HK-2 (cell line): ENCODE data around the gene LGALS12.

Source experiments
- DNase-seq: peaks from one replicate; pipeline ENCODE4 v3.0.0-alpha.2; 2018; ENCODE audit not compliant: unreplicated experiment

The LGALS12 gene

DNA sequence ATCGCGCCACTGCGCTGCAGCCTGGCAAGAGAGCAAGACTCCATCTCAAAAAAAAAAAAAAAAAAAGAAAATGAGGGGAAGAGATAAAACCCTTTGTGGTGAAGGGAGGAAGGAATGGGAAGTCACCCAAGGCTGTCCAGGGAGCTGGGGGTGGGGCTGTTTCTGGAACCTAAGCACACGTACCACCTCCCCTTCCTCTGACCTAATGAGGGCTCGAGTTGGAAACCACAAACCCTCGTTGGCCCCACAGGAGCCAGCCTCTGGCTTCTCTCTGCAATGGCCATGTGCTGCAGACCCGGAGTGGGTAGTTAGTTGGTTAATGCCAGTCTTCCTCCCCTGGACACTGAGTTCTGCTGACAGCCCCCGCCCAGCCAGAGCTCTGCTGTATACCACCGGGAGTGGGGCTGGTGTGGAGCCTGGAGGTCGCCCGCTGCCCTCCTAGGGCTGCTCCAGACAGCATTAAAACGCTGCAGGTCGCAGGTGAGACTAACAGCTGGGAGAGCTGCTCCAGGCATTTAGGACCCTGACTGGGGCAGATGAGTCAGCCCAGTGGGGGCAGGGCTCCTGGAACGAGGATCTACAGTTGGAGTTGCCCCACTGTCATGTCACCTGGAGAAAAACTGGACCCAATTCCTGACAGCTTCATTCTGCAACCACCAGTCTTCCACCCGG, at the start of gene LGALS12:
Gene LGALS12, plus strand, starts transcription at position 228 of the 672 bp plus-strand sequence. Its CDS starts 375 bp downstream, at position 603.
- DNase-seq = peak; percentile 4

DNA sequence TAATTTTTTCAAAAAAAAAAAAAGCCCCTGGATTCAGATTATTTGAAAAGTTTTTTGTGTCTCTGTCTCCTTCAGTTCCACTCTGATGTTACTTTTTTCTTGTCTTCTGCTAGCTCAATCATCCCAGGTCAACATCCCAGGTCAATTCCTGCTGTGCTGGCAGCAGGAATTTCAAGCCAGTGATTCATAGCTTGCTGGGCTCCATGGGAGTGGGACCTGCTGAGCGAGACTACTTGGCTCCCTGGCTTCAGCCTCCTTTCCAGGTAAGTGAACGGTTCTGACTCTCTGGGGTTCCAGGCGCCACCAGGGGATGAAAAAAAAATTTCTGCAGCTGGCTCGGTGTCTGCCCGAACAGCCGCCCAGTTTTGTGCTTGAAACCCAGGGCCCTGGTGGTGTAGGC, 46.3 kb upstream of the LGALS12 start:
- no peak for DNase-seq

DNA sequence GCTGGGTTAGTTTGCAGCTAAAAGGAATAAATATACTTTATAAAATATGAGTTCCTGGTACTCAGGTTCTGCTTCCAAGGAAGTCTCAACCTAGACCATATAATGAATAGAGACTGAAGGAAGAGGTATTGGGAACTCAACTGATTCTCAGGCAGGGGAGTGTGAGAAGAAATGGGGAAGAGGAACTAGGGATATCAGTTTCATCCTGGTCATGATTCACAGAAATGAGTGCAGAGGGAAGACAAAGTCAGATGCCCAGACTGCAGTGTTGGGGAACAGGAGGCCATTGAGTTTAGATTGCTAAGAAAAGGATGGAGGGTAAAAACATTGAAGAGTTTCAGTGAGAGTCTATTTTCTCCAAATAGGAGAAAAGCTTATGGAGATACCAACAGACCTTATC, 43.7 kb upstream of the LGALS12 start:
- DNase-seq = no peak

- no peak for DNase-seq
Measured at GRCh38 chr11:63470311-63470710, 35.6 kb upstream of the LGALS12 start.

DNA sequence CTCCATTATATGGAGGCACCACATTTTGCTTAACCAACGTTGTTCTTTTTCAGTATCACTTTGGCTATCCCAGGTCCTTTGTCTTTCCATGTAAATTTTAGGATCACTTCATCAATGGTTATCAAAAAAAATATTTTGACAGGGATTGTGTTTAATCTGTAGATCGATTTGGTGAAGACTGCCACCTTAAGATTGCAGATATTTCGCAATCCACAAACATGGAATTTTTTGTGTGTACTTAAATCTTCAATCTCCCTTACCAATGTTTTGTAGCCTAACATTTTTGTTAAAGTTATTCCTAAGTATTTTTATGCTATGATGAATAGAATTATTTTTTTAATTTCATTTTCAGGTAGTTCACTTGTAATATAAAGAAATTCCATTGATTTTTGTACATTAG, 33.5 kb upstream of the LGALS12 start:
- DNase-seq = no peak

GRCh38 chr11:63476618-63477017, 29.3 kb upstream of the LGALS12 start:
- no peak for DNase-seq

DNA sequence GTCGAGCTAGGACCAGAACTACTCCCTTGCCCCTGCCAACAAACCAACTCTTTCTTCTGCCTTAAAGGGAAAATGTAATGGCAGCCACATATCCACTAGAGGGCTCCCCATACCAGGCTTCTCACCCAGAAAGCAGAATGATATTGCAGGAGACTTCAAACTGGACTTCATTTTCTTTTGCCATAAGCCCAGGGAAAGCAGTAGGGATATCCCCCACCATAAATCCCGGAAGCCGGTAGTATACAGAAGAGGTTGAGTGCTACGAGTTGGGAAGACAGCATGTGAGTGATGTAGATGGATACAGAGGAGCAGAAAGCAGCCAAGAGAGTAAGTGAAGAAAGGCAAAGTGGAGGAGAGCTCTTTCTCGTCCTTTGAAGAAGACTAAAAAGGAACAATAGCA, 27.0 kb upstream of the LGALS12 start:
- DNase-seq = peak; percentile 42

- DNase-seq = no peak
Measured at GRCh38 chr11:63480039-63480438, 25.8 kb upstream of the LGALS12 start.

- DNase-seq = no peak
Measured at GRCh38 chr11:63485777-63486176, 20.1 kb upstream of the LGALS12 start.

GRCh38 chr11:63488789-63489188, 17.1 kb upstream of the LGALS12 start:
- no peak for DNase-seq

GRCh38 chr11:63489879-63490278, 16.0 kb upstream of the LGALS12 start:
- no peak for DNase-seq

- no peak for DNase-seq
Measured at GRCh38 chr11:63490551-63491239, 15.2 kb upstream of the LGALS12 start, which contains the start of gene PLAAT5. PLAAT5 (minus strand) TSS chr11:63491167; CDS start chr11:63491034, 133 bp downstream.

GRCh38 chr11:63491240-63491587, 14.7 kb upstream of the LGALS12 start:
- DNase-seq = no peak

GRCh38 chr11:63491636-63492372, 14.1 kb upstream of the LGALS12 start:
- DNase-seq = no peak

DNA sequence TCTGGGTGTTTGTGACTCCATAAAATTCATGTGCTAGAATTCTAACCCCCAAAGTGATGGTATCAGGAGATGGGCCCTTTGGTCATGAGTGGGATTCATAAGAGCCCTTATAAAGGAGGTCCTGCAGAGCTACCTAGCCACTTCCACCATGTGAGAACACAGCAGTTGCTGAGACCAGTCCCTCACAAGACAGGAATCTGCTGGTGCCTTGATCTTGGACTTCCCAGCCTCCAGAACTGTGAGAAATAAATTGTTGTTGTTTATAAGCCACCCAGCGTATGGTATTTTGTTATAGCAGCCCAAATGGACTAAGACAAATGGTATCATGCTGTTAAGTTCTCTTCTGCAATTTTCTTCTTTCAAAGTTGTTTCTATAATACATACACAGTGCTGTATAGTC, 13.4 kb upstream of the LGALS12 start:
- DNase-seq = no peak

GRCh38 chr11:63493127-63493526, 12.8 kb upstream of the LGALS12 start:
- no peak for DNase-seq

DNA sequence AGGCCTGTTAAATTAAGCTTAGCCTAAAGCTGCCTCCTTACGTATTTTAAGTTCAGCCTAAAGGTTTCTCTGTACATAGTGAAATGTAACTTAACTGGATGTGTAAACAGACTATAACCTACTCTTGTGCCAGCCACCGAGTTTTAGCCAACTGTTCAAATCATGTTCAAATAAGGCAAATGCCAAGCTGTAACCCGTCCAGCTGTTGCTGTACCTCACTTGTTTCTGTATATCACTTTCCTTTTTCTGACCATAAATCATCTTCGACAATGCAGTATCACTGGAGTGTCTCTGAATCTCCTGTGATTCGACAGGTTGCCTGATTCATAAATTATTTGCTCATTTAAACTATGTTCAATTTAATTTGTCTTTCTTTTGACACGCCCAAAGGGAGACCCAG, 10.9 kb upstream of the LGALS12 start:
- no peak for DNase-seq

GRCh38 chr11:63499874-63500273, 6.0 kb upstream of the LGALS12 start:
- DNase-seq = no peak

DNA sequence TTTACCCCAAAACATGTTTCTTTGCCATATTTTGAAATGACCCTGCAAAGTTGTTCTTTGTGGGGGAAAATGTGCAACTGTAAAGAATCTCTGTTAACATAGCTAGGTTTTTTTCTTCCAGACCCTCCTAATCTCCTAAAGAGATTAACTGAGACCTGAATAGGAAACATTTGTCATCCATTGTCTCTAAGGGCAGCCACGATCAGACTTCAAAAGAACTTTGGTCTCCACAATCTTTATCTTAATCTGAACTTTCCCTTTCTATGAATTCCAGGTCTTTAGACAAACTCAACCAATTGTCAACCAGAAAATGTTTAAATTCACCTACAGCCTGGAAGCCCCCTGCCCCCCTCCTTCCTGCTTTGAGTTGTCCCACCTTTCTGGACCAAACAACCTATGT, 4.6 kb upstream of the LGALS12 start:
- DNase-seq = no peak

DNA sequence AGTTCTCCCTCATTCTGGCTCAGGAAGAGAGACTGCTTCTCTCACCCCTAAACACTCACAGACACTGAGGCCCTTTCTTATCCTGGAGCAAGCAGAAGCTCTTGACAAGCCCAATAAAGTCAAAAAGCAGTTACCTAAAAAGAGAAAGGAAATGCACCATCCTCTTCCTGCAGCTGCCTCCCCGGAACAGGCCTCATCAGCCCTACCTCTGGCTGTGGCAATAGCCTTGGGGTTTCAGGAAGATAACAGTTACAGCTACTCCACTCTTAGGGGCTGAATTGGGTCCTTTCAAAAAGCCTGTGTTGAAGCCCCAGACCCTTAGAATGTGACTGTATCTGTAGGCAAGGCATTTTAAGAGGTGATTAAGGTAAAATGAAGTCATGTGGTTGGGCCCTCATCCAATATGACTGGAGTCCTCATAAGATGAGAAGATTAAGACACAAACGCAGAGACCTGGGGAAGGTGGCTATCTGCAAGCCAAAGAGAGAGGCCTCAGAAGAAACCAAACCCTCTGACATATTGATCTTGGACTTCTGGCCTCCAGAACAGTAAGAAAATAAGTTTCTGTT, 3.5 kb upstream of the LGALS12 start:
- no peak for DNase-seq

- no peak for DNase-seq
Measured at GRCh38 chr11:63503492-63503891, 2.4 kb upstream of the LGALS12 start.

DNA sequence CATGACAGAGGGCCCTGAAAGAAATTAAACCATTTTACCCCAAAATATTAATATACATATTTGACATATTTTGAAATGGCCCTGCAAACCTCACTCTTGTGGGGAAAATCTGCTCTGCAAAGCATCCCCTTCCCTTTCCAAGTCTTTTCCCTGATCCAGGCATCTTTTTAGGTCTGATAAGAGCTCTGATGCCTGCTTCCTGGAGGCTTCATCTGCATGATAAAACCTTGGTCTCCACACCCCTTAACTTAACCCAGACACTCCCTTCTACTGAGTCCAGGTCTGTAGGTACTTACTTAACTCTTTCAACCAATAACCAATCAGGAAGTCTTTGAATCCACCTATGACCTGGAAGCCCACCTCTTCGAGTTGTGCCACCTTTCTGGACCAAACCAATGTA, 1.8 kb upstream of the LGALS12 start:
- DNase-seq = no peak
